Measurements from ENCODE around the gene EFCAB12.

- TF ChIP-seq, protein P1, sequence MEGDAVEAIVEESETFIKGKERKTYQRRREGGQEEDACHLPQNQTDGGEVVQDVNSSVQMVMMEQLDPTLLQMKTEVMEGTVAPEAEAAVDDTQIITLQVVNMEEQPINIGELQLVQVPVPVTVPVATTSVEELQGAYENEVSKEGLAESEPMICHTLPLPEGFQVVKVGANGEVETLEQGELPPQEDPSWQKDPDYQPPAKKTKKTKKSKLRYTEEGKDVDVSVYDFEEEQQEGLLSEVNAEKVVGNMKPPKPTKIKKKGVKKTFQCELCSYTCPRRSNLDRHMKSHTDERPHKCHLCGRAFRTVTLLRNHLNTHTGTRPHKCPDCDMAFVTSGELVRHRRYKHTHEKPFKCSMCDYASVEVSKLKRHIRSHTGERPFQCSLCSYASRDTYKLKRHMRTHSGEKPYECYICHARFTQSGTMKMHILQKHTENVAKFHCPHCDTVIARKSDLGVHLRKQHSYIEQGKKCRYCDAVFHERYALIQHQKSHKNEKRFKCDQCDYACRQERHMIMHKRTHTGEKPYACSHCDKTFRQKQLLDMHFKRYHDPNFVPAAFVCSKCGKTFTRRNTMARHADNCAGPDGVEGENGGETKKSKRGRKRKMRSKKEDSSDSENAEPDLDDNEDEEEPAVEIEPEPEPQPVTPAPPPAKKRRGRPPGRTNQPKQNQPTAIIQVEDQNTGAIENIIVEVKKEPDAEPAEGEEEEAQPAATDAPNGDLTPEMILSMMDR (IDR thresholded peaks at IDR 0.05) = no peak
- no peak for TF ChIP-seq EP300 (IDR thresholded peaks at IDR 0.05)
- no peak for TF ChIP-seq POLR2A (IDR thresholded peaks at IDR 0.05)
Measured at GRCh38 chr3:129412542-129413198, 15.8 kb downstream of the EFCAB12 start.
